ENCODE data around the gene C20orf144. TPM values are rescaled to one million over a fixed set of nuclear protein-coding genes. Genes with fewer than 3 reads are reported as not detected.
A peak's percentile ranks its signal among the peaks of the same experiment; 100 is the strongest.

The C20orf144 gene
- total RNA-seq, 1 experiment from 2014 or later: 0.24 TPM

- no peak for DNase-seq (ENCODE audit: low read depth)
These were observed 14.8 kb downstream of the C20orf144 start for GRCh38 chr20:33676652-33677645.

- DNase-seq (ENCODE audit: low read depth): no peak
These were observed 16.0 kb downstream of the C20orf144 start for GRCh38 chr20:33677991-33678702.

- DNase-seq (ENCODE audit: low read depth): no peak
These were observed 17.8 kb downstream of the C20orf144 start for GRCh38 chr20:33679758-33680485.

GRCh38 chr20:33680686-33681085 is 18.6 kb downstream of the C20orf144 start:
- DNase-seq (ENCODE audit: low read depth): no peak

- no peak for DNase-seq (ENCODE audit: low read depth)
These were observed 19.2 kb downstream of the C20orf144 start for GRCh38 chr20:33681288-33681687.

GRCh38 chr20:33681728-33682353 is 19.7 kb downstream of the C20orf144 start:
- no peak for DNase-seq (ENCODE audit: low read depth)

DNA sequence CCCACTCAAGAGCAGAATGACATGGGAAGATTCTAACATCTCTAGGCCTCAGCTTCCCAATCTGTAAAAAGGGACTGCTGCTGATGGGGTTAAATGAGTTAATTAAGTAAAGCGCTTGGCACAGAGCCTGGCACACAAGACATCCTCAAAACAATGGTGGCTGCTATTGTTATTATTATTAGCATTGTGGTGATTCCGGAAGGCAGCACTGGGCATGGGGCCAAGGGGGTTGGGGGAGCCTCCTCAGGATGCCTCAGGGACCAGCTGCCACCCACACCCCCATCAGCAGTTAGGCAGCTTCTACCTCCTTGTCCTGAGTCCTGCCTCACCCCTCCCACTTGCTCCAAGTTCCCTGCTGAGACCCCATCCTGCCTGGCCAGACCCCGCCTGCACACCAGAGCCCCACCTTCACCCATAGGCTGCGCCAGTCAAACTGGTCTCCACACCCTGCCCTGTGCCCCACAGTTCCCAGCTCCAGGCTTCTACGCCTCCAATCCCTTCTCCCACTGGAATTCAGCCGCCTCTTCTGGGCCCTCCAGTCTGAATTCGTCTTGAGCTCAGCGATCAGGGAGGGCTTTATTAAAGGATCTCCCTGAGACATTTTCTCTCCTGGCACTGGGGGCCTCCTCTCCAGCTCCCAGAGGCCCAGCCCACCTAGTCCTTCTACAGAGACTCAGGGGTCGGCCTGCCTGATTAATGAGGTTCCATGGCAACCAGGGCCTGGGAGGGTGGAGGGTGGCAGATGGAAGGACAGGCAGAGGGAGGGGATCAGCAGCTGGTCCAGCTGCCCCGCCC is 22.6 kb downstream of the C20orf144 start:
- no peak for DNase-seq (ENCODE audit: low read depth)

DNA sequence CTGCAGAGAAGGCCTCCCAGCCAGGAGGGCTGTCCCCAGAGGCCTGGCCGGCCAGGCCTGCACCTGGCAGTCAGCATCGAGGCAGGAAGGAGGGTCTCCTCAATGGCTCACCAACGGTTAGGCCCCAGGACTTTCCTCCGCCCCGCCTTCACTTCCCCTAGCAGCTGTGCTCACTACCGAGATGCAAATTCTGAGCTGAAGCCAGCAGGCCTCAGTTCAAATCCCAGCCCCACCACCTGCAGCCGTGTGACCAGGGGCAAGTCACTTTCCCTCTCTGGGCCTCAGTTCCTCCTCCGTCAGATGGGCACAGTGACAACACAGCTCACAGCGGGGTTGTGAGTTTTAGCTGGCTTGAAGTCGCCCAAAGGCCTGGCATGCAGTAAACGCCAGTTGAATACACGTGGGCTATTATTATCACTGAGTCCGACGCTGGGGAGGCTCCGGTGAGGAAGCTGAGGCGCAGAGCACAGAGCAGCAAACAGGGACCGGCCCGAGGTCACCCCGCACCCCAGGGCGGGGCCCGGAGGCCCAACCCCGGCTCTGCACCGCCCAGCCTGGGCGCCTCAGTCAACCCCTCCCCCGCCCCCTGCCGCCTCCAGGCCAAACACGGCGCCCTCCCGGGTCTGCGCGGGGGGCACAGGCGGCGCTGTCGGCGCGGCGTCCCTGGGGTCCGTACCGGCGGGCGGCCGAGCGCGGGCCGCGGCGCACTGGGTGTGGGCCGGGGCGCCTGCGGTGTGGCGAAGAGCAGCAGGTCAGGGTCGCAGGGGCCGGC is 23.4 kb downstream of the C20orf144 start:
- peak; percentile 61 for DNase-seq (ENCODE audit: low read depth)

- DNase-seq (ENCODE audit: low read depth): peak; percentile 96
These were observed 24.2 kb downstream of the C20orf144 start, which contains the start of gene E2F1 for GRCh38 chr20:33686100-33686983. E2F1 (minus strand) TSS chr20:33686385; CDS start chr20:33686264, 121 bp downstream.

DNA sequence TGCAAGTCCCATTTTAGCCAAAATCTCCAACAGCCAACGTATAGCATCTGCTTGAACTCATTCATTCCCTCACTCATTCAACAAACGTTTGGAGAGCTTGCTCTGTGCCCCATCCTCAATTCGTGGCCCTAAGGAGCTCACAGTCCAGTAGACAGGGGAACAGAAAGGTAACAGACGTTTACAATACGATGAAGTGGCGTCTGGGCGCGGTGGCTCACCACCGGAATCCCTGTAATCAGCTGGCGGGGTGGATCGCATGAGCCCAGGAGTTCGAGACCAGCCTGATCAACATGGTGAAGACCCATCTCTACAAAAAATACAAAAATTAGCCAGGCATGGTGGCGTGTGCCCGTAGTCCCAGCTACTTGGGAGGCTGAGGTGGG is 24.8 kb downstream of the C20orf144 start:
- DNase-seq (ENCODE audit: low read depth): no peak

DNA sequence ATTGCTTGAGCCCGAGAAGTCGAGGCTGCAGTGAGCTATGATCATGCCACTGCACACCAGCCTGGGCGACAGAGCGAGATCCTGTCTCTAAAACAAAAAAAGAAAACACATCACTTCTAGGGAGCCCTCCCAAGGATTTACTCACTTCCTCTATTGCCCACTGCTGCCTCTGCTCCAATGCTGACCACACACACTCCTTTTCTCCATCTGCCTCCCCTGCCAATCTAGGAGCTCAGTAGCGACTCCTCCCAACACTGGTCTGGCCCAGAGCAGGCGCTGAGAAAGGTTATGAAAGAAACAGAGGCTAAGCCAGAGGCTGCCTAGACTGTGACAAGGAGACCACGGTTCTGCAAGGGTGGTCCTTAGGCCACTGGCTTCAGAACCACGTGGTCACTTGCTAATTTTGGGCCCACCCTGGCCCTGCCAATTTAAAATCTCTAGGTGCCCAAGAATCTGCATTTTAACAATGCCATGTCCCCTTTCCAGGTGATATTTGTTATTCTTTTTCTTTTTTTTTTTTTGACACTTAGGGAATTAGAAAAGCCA is 25.3 kb downstream of the C20orf144 start:
- DNase-seq (ENCODE audit: low read depth): peak; percentile 64

DNA sequence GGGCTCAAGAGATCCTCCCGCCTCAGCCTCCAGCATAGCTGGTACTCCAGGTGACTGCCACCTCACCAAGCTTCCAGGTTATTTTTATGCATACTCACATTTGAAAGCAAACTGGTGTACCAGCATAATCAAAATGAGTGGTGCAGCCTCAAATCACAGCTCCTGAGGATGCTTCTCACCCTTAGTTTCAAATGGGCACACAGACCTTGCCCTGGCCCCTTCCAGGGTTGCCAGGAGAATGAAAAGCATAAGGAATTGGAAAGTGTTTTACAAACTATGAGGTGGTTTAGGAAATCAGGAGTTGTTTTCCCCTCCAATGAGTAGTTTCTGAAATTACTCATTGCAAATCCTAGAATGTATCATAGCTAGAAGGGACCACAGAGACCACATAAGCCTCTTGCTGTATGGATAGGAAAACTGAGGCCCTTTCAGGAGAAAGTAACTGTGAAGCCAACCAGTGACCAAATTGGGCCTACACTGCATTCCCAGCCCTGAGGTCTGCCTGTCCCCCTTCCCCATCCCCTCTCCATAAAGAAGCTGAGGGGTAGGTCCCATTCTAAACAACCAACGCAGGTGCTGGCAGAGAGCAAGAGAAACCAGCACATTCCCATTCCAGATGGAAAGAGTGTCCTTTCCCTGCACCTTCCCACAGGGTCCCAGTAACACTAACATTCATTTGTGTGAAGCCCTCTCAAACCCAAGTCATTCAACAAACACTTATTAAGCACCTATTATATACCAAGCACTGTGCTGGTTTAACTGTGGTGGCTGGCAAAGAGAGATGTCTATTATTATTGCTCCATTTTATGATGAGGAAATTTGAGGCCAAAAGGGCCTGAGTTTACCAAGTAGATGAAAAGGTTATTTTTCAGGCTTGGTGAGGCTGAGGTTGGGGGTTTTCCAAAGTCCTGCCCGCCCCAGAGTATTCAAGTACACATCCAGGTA is 26.1 kb downstream of the C20orf144 start:
- DNase-seq (ENCODE audit: low read depth): no peak

- no peak for DNase-seq (ENCODE audit: low read depth)
These were observed 26.9 kb downstream of the C20orf144 start for GRCh38 chr20:33688938-33689424.

GRCh38 chr20:33689493-33689892 is 27.4 kb downstream of the C20orf144 start:
- no peak for DNase-seq (ENCODE audit: low read depth)

- peak; percentile 92 for DNase-seq (ENCODE audit: low read depth)
These were observed 27.8 kb downstream of the C20orf144 start for GRCh38 chr20:33689973-33690372.

DNA sequence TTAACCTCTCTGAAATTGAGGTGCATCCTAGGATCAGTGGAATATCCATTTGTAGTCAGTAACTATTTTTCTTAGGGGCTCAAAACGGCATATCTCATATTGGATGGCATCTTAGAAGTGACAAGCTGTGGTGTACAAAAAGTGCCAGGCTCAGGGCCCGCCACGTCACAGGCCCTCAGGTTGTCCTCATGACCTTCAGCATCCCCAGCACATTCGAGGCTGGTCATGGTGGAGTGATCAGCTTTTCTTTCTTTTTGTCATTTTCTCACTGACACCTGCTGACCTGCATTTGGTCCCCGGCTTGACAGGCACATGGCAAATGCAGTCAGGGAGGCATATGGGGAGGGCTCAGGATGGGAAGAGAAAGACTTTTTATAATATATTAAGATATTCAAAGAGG is 31.2 kb downstream of the C20orf144 start:
- no peak for DNase-seq (ENCODE audit: low read depth)

Measured in RPMI7951 (cell line).